IMR-90 (cell line): ENCODE measurements around the gene SLC35G6. TPM values are rescaled to one million over a fixed set of nuclear protein-coding genes. Genes with fewer than 3 reads are reported as not detected.

ENCODE experiments used
- BHLHE40 ChIP-seq: fragments of 150-350 bp; IDR thresholded peaks from 2 replicates; pipeline ENCODE4 v1.6.1; 2016; ENCODE audit warnings: mild to moderate bottlenecking, low read depth, low read length
- CHD1 ChIP-seq: IDR thresholded peaks from 2 replicates; pipeline ENCODE4 v1.6.1; 2012; ENCODE audit warnings: low read depth, low read length, improper control_type of control experiment
- FOS ChIP-seq: fragments of 150-350 bp; IDR thresholded peaks from 2 replicates; pipeline ENCODE4 v1.6.1; 2016; ENCODE audit warnings: low read depth, low read length
- MAZ ChIP-seq: IDR thresholded peaks from 2 replicates; pipeline ENCODE4 v1.6.1; 2012; ENCODE audit warnings: low read depth, mild to moderate bottlenecking, low read length, improper control_type of control experiment, moderate library complexity, borderline replicate concordance
- NFE2L2 ChIP-seq: fragments of 150-350 bp; IDR thresholded peaks from 2 replicates; pipeline ENCODE4 v1.6.1; 2016; ENCODE audit warnings: low read depth, mild to moderate bottlenecking, low read length
- RCOR1 ChIP-seq: IDR thresholded peaks from 2 replicates; pipeline ENCODE4 v1.6.1; 2012; ENCODE audit warnings: mild to moderate bottlenecking, low read length, improper control_type of control experiment; ENCODE audit not compliant: insufficient replicate concordance
- SMC3 ChIP-seq: fragments of 150-350 bp; IDR thresholded peaks from 2 replicates; pipeline ENCODE4 v1.6.1; 2016; ENCODE audit warnings: low read depth, mild to moderate bottlenecking, antibody characterized with exemption, low read length, moderate library complexity
- polyA plus RNA-seq, 3 experiments: library from polyadenylated mRNA; depleted of rRNA; stranded (reverse); fragments of >200 nt; gene quantifications; 2 replicates each; pipeline ENCODE4 v1.2.3, GENCODE V29; 2012; ENCODE audit warnings: low replicate concordance in 1 of 3
- total RNA-seq: library from RNA; depleted of rRNA; stranded (reverse); fragments of >200 nt; gene quantifications from 2 replicates; pipeline ENCODE4 v1.2.3, GENCODE V29; 2012
- TF ChIP-seq, protein P1 (sequence below): fragments of 150-350 bp; IDR thresholded peaks from 2 replicates; pipeline ENCODE4 v1.6.1; 2017; ENCODE audit warnings: mild to moderate bottlenecking, antibody characterized with exemption, low read length, low read depth

SLC35G6 gene
- total and polyA plus RNA-seq, 2 of the 4 experiments (the other 2 are of a cell fraction): not detected

DNA sequence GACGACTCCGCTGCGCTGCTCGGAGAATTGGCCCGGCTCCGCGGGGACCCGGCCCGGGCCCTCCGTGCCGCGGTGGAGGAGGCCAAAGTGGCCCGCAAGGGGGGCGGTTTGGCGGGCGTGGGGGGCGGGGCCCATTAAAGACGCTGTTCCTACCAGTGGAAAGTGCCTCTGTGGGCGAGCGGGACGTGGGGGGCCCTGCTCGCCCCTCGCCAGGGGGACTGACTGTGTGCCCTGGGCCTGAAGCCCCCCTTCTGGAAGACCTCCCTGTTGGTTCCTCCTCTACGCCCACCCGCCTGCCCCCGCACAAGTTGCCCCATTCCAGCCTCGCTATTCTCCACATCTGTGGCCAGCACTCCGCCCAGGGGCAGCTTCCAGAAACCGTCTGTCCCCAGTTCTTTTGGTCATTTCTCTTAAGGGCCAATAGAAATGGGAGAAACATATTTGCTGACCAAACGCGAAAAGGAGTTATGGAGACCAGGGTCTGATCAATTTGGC, 43.8 kb upstream of the SLC35G6 start (continued):
- TF ChIP-seq, protein P1, sequence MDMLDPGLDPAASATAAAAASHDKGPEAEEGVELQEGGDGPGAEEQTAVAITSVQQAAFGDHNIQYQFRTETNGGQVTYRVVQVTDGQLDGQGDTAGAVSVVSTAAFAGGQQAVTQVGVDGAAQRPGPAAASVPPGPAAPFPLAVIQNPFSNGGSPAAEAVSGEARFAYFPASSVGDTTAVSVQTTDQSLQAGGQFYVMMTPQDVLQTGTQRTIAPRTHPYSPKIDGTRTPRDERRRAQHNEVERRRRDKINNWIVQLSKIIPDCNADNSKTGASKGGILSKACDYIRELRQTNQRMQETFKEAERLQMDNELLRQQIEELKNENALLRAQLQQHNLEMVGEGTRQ: no peak
- no peak for TF ChIP-seq RCOR1
- TF ChIP-seq SMC3: no peak
- no peak for TF ChIP-seq BHLHE40
- no peak for TF ChIP-seq MAZ
- no peak for TF ChIP-seq NFE2L2
- TF ChIP-seq CHD1: no peak
- no peak for TF ChIP-seq FOS
